ENCODE measurements around the gene TAP2.
"Not testable (repeated sequence)": the region's sequence is repeated elsewhere in the genome, so short reads cannot be mapped to it uniquely, and the experiment has no call there.

The TAP2 gene

DNA sequence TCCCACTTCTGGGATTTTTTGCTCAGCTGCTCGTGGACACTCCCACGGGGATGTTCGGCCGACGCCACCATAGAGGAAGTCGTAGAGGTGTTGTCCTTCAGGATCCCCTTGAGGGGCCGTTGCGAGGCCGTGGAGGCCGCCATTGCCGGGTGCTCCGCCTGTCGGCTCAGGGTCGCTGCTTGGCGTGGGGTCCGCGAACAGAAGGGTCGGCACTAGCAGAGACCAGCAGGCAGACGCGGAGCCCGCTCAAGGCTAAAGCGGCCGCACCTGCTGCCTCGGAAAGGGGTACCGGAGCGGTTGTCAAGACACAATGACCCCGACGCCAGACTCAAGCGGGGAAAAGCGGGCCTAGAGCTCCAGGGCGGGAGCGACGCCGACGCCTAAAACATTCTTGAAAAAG, 41.2 kb upstream of the TAP2 start:
- DNase-seq (ENCODE audit: low read depth in 2 of 2), result no peak
- H3K4me3 ChIP-seq (replicated peaks in 1 of 2; ENCODE audit: low read depth in 2 of 2, low read length in 2 of 2), result no peak overlapping the region
- TF ChIP-seq, protein P1, sequence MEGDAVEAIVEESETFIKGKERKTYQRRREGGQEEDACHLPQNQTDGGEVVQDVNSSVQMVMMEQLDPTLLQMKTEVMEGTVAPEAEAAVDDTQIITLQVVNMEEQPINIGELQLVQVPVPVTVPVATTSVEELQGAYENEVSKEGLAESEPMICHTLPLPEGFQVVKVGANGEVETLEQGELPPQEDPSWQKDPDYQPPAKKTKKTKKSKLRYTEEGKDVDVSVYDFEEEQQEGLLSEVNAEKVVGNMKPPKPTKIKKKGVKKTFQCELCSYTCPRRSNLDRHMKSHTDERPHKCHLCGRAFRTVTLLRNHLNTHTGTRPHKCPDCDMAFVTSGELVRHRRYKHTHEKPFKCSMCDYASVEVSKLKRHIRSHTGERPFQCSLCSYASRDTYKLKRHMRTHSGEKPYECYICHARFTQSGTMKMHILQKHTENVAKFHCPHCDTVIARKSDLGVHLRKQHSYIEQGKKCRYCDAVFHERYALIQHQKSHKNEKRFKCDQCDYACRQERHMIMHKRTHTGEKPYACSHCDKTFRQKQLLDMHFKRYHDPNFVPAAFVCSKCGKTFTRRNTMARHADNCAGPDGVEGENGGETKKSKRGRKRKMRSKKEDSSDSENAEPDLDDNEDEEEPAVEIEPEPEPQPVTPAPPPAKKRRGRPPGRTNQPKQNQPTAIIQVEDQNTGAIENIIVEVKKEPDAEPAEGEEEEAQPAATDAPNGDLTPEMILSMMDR (IDR thresholded peaks at IDR 0.05; ENCODE audit: low read depth, low read length), result no peak

DNA sequence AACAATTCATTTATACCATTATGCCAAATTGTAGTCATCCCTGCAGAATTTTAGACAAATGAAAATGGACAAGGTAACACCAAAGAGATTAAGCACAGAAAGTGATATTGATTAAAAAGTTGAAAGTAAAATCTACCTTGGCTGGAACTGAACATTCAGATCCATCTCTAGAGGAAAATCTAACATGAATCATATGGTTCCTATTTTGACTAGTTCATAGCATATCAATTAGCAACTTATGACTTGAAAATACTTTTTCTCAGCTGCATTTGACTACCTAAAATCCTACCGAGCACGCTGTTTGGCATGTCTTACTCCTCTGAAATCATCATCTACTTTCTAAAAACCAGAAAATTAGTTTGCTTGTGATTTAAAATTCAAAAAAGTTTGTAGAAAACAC, 38.1 kb upstream of the TAP2 start:
- DNase-seq (ENCODE audit: low read depth in 2 of 2), result no peak
- TF ChIP-seq, protein P1 (IDR thresholded peaks at IDR 0.05; ENCODE audit: low read depth, low read length), result no peak
- H3K4me3 ChIP-seq (replicated peaks in 1 of 2; ENCODE audit: low read depth in 2 of 2, low read length in 2 of 2), result no peak overlapping the region

DNA sequence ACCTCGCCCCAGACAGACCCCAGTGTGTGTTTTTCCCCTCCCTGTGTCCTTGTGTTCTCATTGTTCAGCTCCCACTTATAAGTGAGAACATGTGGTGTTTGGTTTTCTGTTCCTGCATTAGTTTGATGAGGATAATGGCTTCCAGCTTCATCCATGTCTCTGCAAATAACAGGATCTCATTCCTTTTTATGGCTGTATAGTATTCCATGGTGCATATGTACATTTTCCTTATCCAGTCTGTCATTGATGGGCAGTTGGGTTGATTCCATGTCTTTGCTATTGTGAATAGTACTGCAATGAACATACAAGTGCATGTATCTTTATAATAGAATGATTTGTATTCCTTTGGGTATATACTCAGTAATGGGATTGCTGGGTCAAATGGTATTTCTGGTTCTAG, 35.4 kb upstream of the TAP2 start:
- not testable (repeated sequence) for DNase-seq (ENCODE audit: low read depth in 2 of 2); H3K4me3 ChIP-seq (replicated peaks in 1 of 2; ENCODE audit: low read depth in 2 of 2, low read length in 2 of 2)

DNA sequence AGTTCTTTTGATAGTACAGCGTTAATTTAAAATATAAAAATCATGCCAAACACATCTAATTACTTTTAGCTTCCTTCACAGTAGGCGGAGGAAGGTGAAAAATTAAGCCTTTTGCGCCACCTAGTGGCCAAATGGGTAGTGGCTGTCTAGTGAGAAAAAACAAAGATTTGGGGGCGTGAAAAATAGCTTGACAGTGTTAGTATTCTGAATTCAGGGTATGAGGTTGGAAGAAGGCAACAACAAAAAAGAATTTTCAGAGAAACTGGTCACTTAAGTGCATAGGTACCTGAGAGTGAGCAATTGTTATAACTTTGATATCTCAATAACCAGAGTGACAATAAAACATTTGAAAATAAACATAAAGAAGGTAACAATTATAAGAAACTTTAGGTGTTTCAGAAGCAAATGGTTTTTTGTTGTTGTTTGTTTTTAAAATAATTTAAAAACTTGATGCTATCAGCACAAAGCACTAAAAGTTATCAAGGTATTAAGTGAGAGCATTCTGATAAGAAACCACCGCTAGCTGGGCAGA, 29.8 kb upstream of the TAP2 start:
- TF ChIP-seq, protein P1 (IDR thresholded peaks at IDR 0.05; ENCODE audit: low read depth, low read length), result peak; percentile 77
- DNase-seq (ENCODE audit: low read depth in 2 of 2), result peak; percentile 80 to 82
- no peak overlapping the region for H3K4me3 ChIP-seq (replicated peaks in 1 of 2; ENCODE audit: low read depth in 2 of 2, low read length in 2 of 2)

DNA sequence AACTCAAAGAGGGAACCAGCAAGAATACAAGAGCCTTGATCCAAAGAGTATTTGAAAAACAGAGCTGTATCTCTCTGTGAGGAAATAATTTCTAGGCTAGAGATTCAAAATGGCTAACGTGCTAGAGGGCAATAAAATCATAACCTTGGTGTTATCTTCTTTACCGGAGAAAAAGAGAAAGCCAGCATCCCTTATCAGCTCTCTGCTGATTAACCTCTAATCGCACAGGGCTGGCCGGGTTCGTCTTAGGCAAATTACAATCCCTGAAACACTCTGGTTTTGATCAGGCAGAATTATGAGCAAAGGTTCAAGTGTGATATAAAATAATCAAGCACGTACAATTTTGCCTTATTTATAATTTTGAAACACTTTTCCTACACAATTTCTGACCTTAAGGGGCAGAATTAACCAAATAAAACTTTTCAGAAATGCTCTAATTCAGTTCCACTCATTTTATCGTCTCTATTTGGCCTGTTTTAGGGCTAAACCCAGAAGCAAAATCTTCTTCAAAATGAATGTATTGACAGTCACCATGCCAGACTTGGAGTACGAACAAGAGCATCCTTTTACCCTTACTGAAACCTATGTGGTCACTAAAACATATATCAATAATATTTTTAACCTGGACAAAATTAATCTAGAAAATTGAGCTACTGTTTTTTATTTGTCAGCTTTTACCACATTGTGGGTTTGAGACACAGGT, 29.2 kb upstream of the TAP2 start:
- TF ChIP-seq, protein P1 (IDR thresholded peaks at IDR 0.05; ENCODE audit: low read depth, low read length), result no peak
- DNase-seq (ENCODE audit: low read depth in 2 of 2), result no peak
- H3K4me3 ChIP-seq (replicated peaks in 1 of 2; ENCODE audit: low read depth in 2 of 2, low read length in 2 of 2), result no peak overlapping the region

DNA sequence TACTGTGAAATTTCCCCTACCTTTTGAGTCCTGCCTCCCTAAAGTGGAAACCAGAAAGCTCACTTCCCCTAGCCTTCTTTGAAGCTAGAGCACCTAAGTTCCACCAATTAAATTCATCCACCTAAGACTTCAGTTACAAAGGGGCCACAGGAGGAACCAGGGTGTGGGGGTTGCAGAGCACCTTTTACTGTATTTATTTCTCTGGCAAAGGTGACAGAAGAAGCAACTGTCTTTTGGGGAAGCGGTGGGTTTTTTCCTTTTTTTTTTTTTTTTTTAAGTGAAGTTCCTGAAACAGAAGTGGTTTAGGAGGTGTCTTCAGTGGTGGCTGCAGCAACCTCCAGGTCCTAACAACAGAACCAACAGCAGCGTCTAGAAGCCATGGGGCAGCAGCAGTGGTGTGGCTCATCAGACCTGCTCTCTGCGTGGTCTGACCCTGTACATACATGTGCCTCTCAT, 28.5 kb upstream of the TAP2 start:
- H3K4me3 ChIP-seq (replicated peaks in 1 of 2; ENCODE audit: low read depth in 2 of 2, low read length in 2 of 2), result no peak overlapping the region
- TF ChIP-seq, protein P1 (IDR thresholded peaks at IDR 0.05; ENCODE audit: low read depth, low read length), result no peak
- DNase-seq (ENCODE audit: low read depth in 2 of 2), result no peak

DNA sequence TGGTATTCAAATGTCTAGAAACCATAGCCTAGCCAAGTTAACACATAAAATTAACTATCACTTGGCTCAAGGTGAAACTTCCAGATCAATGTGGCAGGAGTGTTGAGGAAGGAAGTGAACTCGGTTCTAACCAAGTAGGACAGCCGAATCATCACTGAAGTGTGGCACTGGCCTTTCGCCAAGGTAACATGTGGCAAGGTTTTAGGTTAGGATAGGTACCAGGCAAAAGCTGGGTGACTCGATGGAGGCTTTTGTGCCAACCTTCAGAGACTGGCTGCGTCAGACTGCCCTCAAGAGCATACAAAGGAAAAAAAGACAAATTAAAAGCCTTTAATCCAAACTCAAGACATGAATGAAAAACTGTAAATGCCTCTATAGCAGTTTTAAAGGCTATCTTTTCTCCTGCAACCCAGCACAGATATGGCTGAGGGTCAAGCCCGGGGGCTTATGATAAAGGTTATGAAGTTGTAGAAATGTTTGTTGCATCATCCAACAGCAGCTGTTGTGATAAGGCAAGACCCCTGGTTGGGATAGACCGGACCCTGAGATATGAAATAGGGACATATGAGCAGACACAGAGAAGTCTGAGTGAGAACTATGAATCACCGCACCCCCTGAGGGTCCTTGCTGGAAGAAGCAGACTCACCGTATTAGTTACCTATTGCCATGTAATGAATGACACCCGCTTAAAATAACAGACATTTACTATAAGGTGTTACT, 27.3 kb upstream of the TAP2 start:
- no peak for DNase-seq (ENCODE audit: low read depth in 2 of 2)
- TF ChIP-seq, protein P1 (IDR thresholded peaks at IDR 0.05; ENCODE audit: low read depth, low read length), result no peak

More for the DNA sequence above, 27.3 kb upstream of the TAP2 start:
- H3K4me3 ChIP-seq (replicated peaks in 1 of 2; ENCODE audit: low read depth in 2 of 2, low read length in 2 of 2), result no peak overlapping the region

Data from cardiac fibroblast (primary cell).